Bronchial epithelial cell (primary cell): ENCODE data around the gene LINGO4. TPM values are rescaled to one million over a fixed set of nuclear protein-coding genes. Genes with fewer than 3 reads are reported as not detected.
"Not testable (repeated sequence)": the region's sequence is repeated elsewhere in the genome, so short reads cannot be mapped to it uniquely, and the experiment has no call there.

ENCODE experiments used
- DNase-seq: peaks from one replicate; pipeline ENCODE4 v3.0.0-alpha.2; 2010; ENCODE audit warnings: low read depth
- FAIRE-seq: peaks from 2 replicates; lab custom pipeline; 2011; peaks lifted over from hg19 to GRCh38; lab: Jason Lieb, UNC
- H3K27me3 ChIP-seq: 2 replicates; pipeline ENCODE4 v1.5.1; 2011; ENCODE audit warnings: low read length; ENCODE audit not compliant: control insufficient read depth, insufficient read depth
- H3K36me3 ChIP-seq: 2 replicates; pipeline ENCODE4 v1.5.1; 2011; ENCODE audit warnings: low read length; ENCODE audit not compliant: control insufficient read depth, insufficient read depth
- H3K4me3 ChIP-seq: 2 replicates; pipeline ENCODE4 v1.5.1; 2011; ENCODE audit warnings: mild to moderate bottlenecking, low read depth, low read length, control low read depth
- CTCF ChIP-seq: IDR thresholded peaks from 2 replicates; pipeline ENCODE4 v1.5.1; 2011; ENCODE audit warnings: mild to moderate bottlenecking, moderate library complexity, low read length, control low read depth, inconsistent platforms; ENCODE audit not compliant: insufficient read depth, severe bottlenecking
- total RNA-seq: library from RNA; depleted of rRNA; stranded (reverse); fragments of >200 nt; gene quantifications from 2 replicates; pipeline ENCODE4 v1.2.1, GENCODE V29; 2014

Gene LINGO4
- total RNA-seq, 1 donor from 2014 or later = not detected

- H3K27me3 ChIP-seq = no peaks in the 10 kb centered on the region
- H3K4me3 ChIP-seq = no peak overlapping the region
- TF ChIP-seq CTCF = no peak
- H3K36me3 ChIP-seq = no peaks in the 10 kb centered on the region
- FAIRE-seq (no peak), DNase-seq (no peak)
Measured at GRCh38 chr1:151787689-151788088, 17.5 kb downstream of the LINGO4 start.

GRCh38 chr1:151783796-151784195, 21.4 kb downstream of the LINGO4 start:
- Histone ChIP-seq H3K27me3 (no peaks in the 10 kb centered on the region), H3K4me3 (no peak overlapping the region), H3K36me3 (no peaks in the 10 kb centered on the region)
- DNase-seq = no peak
- no peak for FAIRE-seq
- TF ChIP-seq CTCF = no peak

- no peak for TF ChIP-seq CTCF
- no peak overlapping the region for H3K4me3 ChIP-seq
- peak; percentile 37 for DNase-seq
- no peaks in the 10 kb centered on the region for H3K36me3 ChIP-seq
- no peaks in the 10 kb centered on the region for H3K27me3 ChIP-seq
- FAIRE-seq = no peak
Measured at GRCh38 chr1:151782741-151783140, 22.5 kb downstream of the LINGO4 start.

GRCh38 chr1:151782026-151782425, 23.2 kb downstream of the LINGO4 start:
- DNase-seq, H3K36me3 ChIP-seq, H3K4me3 ChIP-seq, FAIRE-seq, H3K27me3 ChIP-seq: not testable (repeated sequence)

- not testable (repeated sequence) for FAIRE-seq
Measured at GRCh38 chr1:151780736-151781135, 24.5 kb downstream of the LINGO4 start.

GRCh38 chr1:151779852-151780251, 25.4 kb downstream of the LINGO4 start:
- no peaks in the 10 kb centered on the region for H3K36me3 ChIP-seq

More at GRCh38 chr1:151780736-151781135, 24.5 kb downstream of the LINGO4 start:
- H3K27me3 ChIP-seq, H3K4me3 ChIP-seq, H3K36me3 ChIP-seq, DNase-seq: not testable (repeated sequence)

More at GRCh38 chr1:151779852-151780251, 25.4 kb downstream of the LINGO4 start:
- TF ChIP-seq CTCF = no peak
- FAIRE-seq = no peak
- Histone ChIP-seq H3K27me3 (no peaks in the 10 kb centered on the region), H3K4me3 (no peak overlapping the region)
- no peak for DNase-seq
